ENCODE measurements around the gene GPR18. TPM values are rescaled to one million over a fixed set of nuclear protein-coding genes. Genes with fewer than 3 reads are reported as not detected.

Gene GPR18
- polyA plus RNA-seq, 1 donor (not counting 4 experiments of a cell fraction or from before 2014, with no cell fraction given): not detected

DNA sequence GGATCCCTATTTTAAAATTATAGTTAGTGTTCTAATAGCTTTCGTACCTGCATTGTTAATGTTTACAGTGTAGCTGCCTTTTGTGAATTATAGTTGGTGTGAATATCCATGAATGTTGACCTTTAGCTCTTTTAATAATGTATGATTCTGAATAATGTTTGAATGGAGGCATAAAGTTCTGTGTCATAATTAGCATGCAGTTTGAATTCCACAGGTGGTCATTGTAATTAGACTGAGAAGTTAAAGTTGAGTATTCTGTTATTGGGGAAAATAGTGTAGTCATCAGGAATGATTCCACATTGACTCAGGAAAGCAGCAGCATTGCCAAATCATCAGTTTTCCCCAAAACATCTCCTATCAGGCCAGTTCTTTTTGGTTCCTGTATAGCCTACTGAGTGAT, 12.1 kb downstream of the GPR18 start:
- TF ChIP-seq EZH2 (IDR thresholded peaks at IDR 0.05; ENCODE audit: low read length): no peak
- TF ChIP-seq, protein P1, sequence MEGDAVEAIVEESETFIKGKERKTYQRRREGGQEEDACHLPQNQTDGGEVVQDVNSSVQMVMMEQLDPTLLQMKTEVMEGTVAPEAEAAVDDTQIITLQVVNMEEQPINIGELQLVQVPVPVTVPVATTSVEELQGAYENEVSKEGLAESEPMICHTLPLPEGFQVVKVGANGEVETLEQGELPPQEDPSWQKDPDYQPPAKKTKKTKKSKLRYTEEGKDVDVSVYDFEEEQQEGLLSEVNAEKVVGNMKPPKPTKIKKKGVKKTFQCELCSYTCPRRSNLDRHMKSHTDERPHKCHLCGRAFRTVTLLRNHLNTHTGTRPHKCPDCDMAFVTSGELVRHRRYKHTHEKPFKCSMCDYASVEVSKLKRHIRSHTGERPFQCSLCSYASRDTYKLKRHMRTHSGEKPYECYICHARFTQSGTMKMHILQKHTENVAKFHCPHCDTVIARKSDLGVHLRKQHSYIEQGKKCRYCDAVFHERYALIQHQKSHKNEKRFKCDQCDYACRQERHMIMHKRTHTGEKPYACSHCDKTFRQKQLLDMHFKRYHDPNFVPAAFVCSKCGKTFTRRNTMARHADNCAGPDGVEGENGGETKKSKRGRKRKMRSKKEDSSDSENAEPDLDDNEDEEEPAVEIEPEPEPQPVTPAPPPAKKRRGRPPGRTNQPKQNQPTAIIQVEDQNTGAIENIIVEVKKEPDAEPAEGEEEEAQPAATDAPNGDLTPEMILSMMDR (optimal IDR thresholded peaks at IDR 0.05 in 1 of 3, IDR thresholded peaks at IDR 0.05 in 1 of 3, conservative IDR thresholded peaks at IDR 0.05 in 1 of 3; ENCODE audit: extremely low read depth in 1 of 3, insufficient read depth in 2 of 3, low read length in 3 of 3): no peak
- Histone ChIP-seq H3K36me3 (ENCODE audit: control insufficient read depth in 2 of 2, extremely low read depth in 1 of 2, insufficient read depth in 2 of 2, low read length in 2 of 2) (peaks cover 2 to 4% of the 10 kb centered on the region in 2 experiments), H3K79me2 (ENCODE audit: control insufficient read depth, insufficient read depth, low read length) (no peaks in the 10 kb centered on the region), H4K20me1 (ENCODE audit: control insufficient read depth, extremely low read depth, insufficient read depth, low read length) (no peaks in the 10 kb centered on the region), H3K9me3 (ENCODE audit: control insufficient read depth, low read depth, low read length) (no peaks in the 10 kb centered on the region), H3K9ac (ENCODE audit: control insufficient read depth, extremely low read depth, insufficient read depth, low read length) (no peak overlapping the region), H3K4me2 (ENCODE audit: control insufficient read depth, extremely low read depth, insufficient read depth, low read depth, low read length) (no peak overlapping the region), H3K27me3 (ENCODE audit: control insufficient read depth, extremely low read depth, insufficient read depth, low read length) (no peaks in the 10 kb centered on the region), H3K9me1 (ENCODE audit: control insufficient read depth, extremely low read depth, insufficient read depth, low read length) (no peaks in the 10 kb centered on the region), H3K4me1 (ENCODE audit: control insufficient read depth, extremely low read depth, insufficient read depth, low read length) (no peaks in the 10 kb centered on the region), H3K4me3 (ENCODE audit: control insufficient read depth in 2 of 3, extremely low read depth in 1 of 3, insufficient read depth in 2 of 3, low read depth in 1 of 3, low read length in 3 of 3) (no peak overlapping the region), H2AFZ (ENCODE audit: control insufficient read depth, low read length) (no peak overlapping the region), H3K27ac (ENCODE audit: control insufficient read depth, insufficient read depth, low read length) (no peak overlapping the region)
- FAIRE-seq (no peak), DNase-seq (ENCODE audit: low read depth, low spot score) (no peak)
- dilution Hi-C loops (cut with MboI; ENCODE audit: extremely low pct_ligation_motif_present, low sequenced_read_pairs): no loop called here

DNA sequence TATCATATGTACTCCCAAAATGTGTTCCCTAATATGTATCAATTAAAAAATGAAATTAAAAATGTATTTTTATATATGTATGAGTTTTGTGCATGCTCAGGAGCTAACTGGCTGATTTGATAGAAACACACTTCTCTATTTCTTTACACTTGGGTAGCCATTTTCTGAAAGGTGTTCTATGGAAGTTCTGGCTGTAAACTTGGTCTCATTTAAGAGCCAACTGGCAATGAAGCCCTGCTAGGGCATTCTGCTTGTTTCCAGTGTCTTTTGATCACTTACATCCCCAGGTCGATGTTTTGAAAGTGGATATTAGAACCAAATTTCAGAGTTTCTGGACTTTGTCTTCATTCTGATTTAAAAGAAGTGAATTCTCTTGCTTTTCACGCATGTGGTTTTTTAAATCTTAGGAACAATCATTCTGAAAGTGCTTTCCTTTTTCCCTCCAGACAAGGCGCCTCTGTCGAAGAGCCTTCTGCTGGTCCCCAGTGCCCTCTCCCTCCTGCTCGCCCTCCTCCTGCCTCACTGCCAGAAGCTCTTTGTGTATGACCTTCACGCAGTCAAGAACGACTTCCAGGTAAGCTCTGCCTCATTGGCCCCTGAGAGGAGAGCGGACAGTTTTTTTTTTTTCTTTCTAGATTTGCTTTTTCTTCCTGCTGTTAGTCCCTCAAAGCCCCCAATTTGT, 20.1 kb downstream of the GPR18 start:
- Histone ChIP-seq H3K4me1 (ENCODE audit: control insufficient read depth, extremely low read depth, insufficient read depth, low read length) (no peaks in the 10 kb centered on the region), H3K36me3 (ENCODE audit: control insufficient read depth in 2 of 2, extremely low read depth in 1 of 2, insufficient read depth in 2 of 2, low read length in 2 of 2) (peaks cover 6 to 7% of the 10 kb centered on the region in 2 experiments), H3K9ac (ENCODE audit: control insufficient read depth, extremely low read depth, insufficient read depth, low read length) (no peak overlapping the region), H3K9me1 (ENCODE audit: control insufficient read depth, extremely low read depth, insufficient read depth, low read length) (peaks cover 2% of the 10 kb centered on the region), H2AFZ (ENCODE audit: control insufficient read depth, low read length) (no peak overlapping the region), H3K9me3 (ENCODE audit: control insufficient read depth, low read depth, low read length) (no peaks in the 10 kb centered on the region), H4K20me1 (ENCODE audit: control insufficient read depth, extremely low read depth, insufficient read depth, low read length) (no peaks in the 10 kb centered on the region), H3K4me3 (ENCODE audit: control insufficient read depth in 2 of 3, extremely low read depth in 1 of 3, insufficient read depth in 2 of 3, low read depth in 1 of 3, low read length in 3 of 3) (no peak overlapping the region), H3K27me3 (ENCODE audit: control insufficient read depth, extremely low read depth, insufficient read depth, low read length) (no peaks in the 10 kb centered on the region), H3K4me2 (ENCODE audit: control insufficient read depth, extremely low read depth, insufficient read depth, low read depth, low read length) (no peak overlapping the region), H3K27ac (ENCODE audit: control insufficient read depth, insufficient read depth, low read length) (no peak overlapping the region), H3K79me2 (ENCODE audit: control insufficient read depth, insufficient read depth, low read length) (peaks cover 9% of the 10 kb centered on the region)
- TF ChIP-seq, protein P1 (optimal IDR thresholded peaks at IDR 0.05 in 1 of 3, IDR thresholded peaks at IDR 0.05 in 1 of 3, conservative IDR thresholded peaks at IDR 0.05 in 1 of 3; ENCODE audit: extremely low read depth in 1 of 3, insufficient read depth in 2 of 3, low read length in 3 of 3): no peak
- TF ChIP-seq EZH2 (IDR thresholded peaks at IDR 0.05; ENCODE audit: low read length): no peak
- FAIRE-seq (no peak), DNase-seq (ENCODE audit: low read depth, low spot score) (no peak)
- dilution Hi-C loops (cut with MboI; ENCODE audit: extremely low pct_ligation_motif_present, low sequenced_read_pairs): no loop called here

Data from keratinocyte (primary cell).